Embryonic facial prominence (tissue), 1 donor: ENCODE results near the gene ATP2B2.

ENCODE experiments used
- DNase-seq: peaks from one replicate; pipeline ENCODE4 v3.0.0-alpha.2; 2016; ENCODE audit errors: extremely low spot score

Gene ATP2B2

GRCh38 chr3:10469441-10470119 lies 35.8 kb downstream of the ATP2B2 start:
- DNase-seq, result no peak

- DNase-seq, result no peak
Measured at GRCh38 chr3:10468613-10469354, 36.6 kb downstream of the ATP2B2 start.

GRCh38 chr3:10467904-10468612 lies 37.3 kb downstream of the ATP2B2 start:
- no peak for DNase-seq

GRCh38 chr3:10467204-10467603 lies 38.2 kb downstream of the ATP2B2 start:
- no peak for DNase-seq

- DNase-seq, result no peak
Measured at GRCh38 chr3:10466186-10466585, 39.2 kb downstream of the ATP2B2 start.

GRCh38 chr3:10465161-10465560 lies 40.2 kb downstream of the ATP2B2 start:
- DNase-seq, result no peak

- no peak for DNase-seq
Measured at GRCh38 chr3:10463533-10464434, 41.6 kb downstream of the ATP2B2 start.

- no peak for DNase-seq
Measured at GRCh38 chr3:10462641-10463532, 42.5 kb downstream of the ATP2B2 start.

GRCh38 chr3:10460951-10461545 lies 44.3 kb downstream of the ATP2B2 start:
- no peak for DNase-seq

- DNase-seq, result peak; percentile 20
Measured at GRCh38 chr3:10459954-10460754, 45.2 kb downstream of the ATP2B2 start.

- no peak for DNase-seq
Measured at GRCh38 chr3:10457560-10457959, 47.8 kb downstream of the ATP2B2 start.

GRCh38 chr3:10456981-10457380 lies 48.4 kb downstream of the ATP2B2 start:
- DNase-seq, result no peak

- DNase-seq, result no peak
Measured at GRCh38 chr3:10455545-10455914, 49.9 kb downstream of the ATP2B2 start.

- DNase-seq, result no peak
Measured at GRCh38 chr3:10454907-10455544, 50.4 kb downstream of the ATP2B2 start.

- DNase-seq, result no peak
Measured at GRCh38 chr3:10453431-10454163, 51.8 kb downstream of the ATP2B2 start.

GRCh38 chr3:10450494-10451440 lies 54.6 kb downstream of the ATP2B2 start:
- no peak for DNase-seq

GRCh38 chr3:10449436-10449835 lies 56.0 kb downstream of the ATP2B2 start:
- no peak for DNase-seq
